ENCODE data around the gene TBX3.

Gene TBX3

DNA sequence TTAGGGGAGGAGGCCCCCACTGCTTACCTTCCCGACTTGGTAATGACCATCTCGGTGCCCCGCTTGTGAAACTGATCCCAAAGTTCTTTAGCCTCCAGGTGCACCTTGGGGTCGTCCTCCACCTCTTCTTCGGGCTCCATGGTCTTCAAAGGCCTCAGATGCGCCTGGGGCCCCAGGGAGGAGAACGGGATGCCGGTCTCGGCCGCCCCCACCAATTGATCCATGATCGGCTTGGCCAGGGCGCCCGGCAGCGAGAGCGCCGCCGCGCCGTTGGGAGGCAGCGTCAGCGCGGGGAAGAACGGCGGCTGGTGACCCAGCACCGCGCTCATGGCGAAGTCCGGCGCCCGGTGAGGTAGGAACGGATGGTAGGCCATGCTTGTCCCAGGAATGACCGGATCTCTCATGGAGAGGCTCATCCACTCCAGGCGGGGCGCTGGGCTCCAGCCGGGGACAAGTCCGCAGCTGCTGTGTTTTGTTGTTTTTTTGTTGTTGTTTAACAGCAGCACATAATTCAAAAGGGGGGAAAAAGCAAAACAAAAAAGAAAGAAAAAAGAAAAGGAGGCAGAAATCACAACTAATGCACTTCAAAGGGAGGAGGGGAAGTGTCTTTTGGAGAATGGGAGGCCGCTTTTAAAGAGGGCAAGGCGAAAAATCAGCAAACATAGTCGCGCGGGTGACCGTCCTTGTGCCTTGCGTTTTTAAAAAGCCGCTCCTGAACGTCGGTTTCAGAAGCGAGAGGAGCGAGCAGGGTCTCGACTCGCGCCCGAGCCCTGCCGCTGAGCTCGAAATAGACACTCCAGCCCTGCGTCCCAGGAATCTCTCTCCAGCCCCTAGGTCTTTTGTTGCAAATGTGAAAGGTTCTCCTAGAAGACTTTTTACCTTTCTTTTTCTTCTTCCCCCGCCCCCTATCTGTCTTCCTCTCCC is 928 bp downstream of the TBX3 start:
- DNase-seq (ENCODE audit: low spot score) = no peak

DNA sequence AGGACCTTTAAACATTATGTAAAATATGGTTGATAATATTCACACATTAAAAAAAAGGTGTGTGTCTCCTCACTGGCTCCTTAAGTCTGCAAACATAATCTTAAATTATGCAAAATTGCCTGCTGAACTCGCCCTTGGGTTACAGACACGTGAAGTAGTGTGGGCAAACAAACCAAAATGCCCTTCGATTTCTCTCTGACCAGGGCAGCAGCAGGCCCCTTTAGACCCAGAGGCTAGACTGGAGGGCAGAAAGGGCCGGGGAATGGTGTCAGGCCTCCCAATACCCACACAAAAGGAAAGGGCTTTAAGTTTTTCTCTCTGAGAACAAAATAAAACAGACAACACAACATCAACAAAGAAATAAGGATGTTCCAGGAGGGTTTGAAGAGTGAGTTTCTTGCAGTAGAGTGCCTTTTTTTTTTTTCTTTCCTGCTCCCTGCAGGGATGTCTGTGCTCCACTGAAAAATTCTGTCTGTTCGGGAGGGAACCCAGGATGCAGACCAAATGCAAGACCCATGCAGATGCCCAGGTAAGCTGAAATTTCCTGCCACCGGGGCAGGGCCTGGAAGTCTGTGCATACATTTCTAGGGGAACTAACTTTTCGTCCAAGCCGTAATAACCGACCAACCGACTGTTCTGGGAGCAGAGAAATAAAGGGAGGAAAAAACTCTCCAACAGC is 1.7 kb downstream of the TBX3 start:
- no peak for DNase-seq (ENCODE audit: low spot score)

DNA sequence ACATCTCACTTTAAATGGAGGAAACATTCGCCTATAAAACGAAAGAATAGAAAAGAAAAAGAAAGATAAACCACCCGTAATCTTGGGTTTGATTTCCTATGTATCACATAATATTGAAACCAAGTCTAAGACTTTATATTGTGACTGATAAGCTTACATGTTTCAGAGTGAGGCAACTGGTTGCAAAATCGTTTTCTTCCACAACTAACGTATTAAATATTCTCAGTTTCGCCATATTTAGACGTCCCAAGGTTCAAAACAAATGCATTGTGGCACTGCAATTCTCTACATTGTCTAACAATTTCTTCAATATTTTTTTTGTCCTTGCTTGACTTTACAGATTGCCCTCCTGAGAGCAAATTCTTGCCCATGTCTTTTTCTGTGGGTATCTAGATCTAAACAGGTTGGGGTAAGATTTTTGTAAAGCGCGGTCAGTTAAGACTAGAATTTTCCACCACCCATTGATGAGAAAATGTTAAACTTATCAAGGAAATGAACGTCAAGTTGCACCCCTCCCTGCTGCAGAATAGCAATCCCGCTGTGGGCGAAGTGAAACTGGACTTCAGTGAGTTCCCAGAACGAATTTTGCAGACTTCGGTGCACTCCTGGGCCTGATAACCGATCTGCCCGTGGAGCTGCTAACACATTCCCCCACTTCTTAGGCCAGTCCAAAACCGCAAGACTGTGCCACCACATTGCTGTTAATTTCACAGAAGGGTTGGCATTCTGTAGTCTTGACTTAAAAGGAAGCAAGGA is 2.7 kb downstream of the TBX3 start:
- DNase-seq (ENCODE audit: low spot score) = no peak

DNA sequence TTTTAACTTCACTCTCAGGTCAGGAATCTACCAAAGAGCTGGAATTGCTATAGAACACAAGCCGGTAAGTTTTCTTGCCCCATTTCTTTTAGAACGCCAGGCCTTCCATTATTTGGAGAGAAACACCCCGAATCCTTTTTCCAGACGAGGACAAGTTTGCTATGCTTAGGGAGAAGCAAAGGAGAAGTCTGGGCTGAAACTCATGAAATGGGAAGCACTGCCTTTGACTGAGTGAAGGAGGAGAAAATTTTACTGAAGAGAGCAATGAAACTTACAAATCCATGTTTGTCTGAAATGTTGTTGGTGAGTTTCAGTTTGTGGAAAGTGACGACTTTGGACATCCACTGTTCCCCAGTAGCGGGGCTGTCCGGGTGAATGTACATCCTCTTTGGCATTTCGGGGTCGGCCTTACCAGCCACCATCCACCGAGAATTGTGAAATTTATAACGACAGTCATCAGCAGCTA is 3.3 kb downstream of the TBX3 start:
- no peak for DNase-seq (ENCODE audit: low spot score)

- DNase-seq (ENCODE audit: low spot score) = no peak
Observed at GRCh38 chr12:114679942-114680341, 4.0 kb downstream of the TBX3 start.

DNA sequence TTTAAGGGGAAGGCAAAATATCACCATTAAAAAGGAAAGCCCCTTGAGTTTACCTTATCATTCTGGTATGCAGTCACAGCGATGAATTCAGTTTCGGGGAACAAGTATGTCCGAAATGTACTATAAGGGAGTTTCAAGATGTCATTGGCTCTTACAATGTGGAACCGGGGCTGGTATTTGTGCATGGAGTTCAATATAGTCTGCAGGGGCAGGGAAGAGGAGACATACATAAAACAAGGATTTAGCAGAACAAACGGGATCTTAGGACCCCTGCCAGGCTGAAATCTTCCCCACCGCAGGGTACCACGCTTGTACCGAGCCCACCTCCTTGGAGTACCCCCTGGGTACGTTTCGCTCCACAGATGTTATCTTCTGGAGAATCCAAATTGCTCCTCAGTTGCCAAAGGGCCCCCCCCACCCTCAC is 4.5 kb downstream of the TBX3 start:
- DNase-seq (ENCODE audit: low spot score) = no peak

DNA sequence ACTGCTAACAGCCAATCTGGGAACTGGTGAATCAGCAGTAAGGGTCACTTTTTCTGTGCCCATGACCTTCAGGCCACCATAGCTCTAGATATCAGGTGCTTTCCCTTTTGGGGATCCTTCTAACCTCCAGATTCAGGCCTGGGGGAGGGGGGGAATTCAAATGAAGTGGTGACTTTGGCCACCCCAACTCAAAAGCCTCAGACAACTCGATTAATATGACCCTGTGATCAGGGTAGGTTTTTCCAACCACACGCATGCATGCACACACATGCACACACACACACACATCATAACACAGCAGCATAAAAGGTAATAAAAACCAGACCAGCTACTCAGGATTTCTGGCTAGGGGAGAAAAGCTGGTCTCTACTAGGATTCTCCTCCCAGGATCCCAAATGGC is 5.3 kb downstream of the TBX3 start:
- no peak for DNase-seq (ENCODE audit: low spot score)

- no peak for DNase-seq (ENCODE audit: low spot score)
Observed at GRCh38 chr12:114678028-114678427, 5.9 kb downstream of the TBX3 start.

DNA sequence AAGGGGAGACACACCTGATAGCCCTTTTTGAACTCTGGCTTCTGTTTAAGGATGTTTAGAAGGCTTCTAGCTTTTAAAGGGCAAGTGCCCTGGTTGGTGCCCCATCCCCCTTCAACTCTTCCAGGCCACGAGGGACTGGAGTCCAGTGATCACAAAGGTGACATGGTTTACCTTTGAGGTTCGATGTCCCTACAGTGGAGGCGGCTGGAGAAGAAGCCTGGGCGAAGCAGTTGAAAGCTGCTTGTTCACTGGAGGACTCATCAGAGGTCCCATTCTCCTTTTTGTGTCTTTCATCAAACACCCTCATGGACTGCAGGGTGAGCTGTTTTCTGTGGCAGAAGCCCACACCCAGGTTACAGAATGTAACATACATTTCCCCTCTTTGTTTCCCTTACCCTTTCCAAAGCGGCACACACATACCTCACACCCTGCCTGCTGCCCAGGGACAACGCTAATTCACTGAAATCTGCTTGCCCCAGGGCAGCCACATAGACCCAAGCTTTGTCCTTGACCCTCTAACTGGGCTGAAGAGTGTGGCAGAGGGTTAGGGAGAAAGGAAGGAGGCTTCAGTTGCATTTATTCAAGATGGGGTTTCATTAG is 7.7 kb downstream of the TBX3 start:
- DNase-seq (ENCODE audit: low spot score) = no peak

DNA sequence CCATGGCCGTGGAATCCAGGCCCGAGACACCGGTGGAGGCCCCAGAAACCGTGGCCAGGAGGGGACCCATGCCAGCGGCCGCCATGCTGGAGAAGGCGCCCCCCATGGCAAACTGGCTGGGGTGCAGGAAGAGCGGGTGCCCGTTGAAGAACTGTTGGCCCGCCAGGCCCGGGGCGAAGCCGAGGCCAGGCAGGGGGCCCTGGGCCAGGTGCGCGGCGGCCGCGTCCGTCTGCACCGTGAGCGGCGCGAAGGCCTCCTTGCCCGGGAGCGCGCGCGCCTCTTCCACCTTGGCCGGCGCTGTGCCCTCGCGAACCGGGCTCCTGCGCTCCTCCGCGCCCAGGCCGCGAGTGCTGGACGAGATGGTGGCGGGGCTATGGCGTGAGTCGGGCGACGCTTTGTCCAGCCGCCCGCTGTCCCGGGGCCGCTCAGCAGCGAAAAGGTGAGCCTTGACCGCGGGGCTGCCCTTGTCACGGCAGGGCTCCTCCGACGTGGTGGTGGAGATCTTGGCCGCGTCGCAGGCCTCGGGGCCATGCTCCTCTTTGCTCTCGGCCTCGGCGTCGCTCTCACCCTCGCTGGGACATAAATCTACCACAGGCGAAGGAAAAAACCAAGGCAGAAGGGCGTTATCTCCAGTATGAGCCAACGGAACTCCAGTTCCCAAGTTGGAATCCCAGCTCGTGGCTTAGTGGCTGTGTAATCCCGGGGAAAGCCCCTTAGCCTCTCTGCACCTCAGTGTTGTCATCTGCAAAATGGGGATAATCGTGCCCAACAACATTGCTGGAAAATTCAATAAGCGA is 9.5 kb downstream of the TBX3 start:
- DNase-seq (ENCODE audit: low spot score) = no peak

DNA sequence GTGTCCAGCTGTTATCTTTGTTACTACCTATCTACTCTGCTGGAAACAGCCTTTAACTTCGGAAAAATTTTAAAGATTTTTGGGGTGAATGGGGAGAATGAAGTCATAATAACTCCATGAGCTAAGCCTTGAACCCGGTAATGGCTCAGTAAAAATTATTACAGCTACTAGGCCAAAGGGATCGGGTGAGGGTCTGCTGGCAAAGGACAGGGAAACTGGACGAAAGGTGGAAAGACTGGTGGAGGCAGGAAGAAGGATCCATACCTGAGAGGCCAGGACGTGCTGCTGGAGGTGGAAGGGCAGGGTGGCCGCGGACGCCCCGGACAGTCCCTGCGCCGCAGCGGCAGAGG is 10.1 kb downstream of the TBX3 start:
- DNase-seq (ENCODE audit: low spot score) = no peak

DNA sequence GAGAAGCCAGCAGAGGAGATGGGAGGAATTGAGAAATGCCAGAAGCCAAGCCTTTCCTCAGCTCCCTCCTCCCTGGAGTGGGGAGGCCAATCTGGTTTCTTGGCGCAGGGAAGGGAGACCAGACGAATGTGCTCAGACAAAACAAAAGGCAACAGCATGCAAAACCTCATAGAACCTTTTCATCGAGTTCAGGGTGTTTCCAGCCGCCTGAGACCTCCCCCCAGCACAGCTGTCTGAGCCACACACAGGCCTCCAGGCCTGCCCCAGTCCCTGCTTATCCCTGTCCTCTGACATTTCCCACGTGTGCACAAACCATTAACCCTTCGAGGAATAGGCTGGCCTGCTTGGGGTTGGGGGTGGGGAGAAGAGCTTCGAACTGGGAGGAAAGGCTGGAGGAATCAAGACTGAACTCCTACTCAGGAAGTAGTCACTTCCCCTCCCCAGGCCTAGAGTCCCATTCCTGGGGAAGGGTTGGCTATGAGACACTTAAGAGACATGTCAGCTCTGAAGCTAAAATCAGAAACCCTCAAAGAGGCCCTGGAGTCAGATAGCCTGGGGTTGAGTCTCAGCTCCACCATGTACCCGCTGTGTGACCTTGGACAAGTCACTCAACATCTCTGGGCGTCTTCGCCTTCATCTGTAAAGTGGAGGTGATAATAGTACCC is 10.7 kb downstream of the TBX3 start:
- no peak for DNase-seq (ENCODE audit: low spot score)

DNA sequence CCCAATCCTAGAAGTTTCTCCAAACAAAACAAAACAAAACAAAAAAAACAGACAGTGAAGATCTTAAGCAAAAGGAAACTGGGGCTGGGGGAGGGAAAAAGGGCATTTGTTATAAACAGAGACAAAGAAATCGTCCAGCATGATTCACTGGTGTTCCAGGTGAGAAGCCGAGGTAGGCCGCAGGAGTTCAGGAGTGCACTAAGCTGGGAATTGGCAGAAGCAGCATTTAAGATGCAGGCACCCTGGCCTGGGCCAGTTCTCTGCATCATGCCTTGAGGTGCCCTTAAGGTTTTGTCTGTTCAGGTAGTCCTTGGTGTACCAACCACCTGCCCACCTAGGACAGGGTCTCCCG is 11.2 kb downstream of the TBX3 start:
- DNase-seq (ENCODE audit: low spot score) = no peak

DNA sequence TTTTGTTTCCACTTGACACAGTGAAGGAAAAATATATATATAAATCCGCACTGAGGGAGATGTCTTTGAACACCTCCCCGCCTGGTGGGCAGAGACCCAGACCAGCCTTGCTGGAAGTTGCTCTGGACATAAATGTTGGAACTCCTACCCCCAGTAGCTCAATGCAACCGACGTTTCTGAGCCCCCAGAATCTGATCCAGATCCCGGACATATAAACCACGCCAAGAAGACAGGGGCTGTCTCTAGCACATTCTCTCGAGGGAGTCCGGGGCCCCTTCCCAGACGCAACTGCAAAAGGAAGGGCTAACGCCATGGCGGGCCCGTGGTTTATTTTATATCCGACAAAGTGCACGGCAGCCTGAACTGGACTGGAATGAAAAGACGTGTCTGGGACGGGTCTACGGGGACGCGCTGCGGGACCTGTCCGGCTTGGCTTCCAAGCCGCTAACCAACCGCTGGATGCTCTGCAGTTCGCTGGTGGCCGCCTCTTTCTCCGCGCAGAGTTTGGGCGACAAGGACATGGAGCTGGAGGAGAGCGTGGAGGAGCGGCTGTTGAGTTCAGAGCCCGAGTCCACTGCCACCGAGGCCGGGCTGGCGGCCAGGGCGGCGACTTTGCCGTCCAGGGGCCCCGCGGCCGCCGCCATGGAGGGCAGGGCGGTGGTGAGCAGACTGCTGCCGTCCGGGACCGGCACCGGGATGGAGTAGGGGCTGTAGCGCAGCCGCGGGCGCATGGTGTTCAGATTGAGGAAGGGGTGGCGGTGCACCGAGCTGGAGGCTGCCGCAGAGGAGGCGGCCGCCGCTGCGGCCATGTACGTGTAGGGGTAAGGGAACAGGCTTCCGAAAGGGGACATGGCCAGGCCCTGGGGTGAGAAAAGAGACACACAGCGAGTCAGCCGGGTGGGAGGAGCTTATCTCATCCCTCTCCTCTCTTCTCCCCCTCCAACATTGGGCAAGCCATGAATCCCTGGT is 12.2 kb downstream of the TBX3 start:
- DNase-seq (ENCODE audit: low spot score) = no peak

DNA sequence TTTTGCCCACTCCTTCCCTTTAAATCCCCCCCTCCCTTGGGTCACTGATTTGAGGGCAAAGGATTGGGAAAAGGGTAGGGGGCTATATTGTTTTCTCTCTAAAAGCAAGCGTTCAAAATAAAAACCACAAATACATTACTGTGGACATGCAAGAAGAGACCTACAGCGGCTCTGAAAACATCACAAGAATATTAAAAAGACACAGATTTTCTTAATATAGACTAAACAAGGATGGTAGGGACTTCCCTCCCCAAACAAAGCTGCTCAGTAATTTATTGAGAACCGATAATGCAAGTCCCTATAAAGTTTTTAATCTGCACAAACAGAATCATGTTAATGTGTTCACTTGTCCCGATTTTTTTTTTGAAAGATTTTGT is 12.9 kb downstream of the TBX3 start:
- no peak for DNase-seq (ENCODE audit: low spot score)

- DNase-seq (ENCODE audit: low spot score) = no peak
Observed at GRCh38 chr12:114670291-114670980, 13.5 kb downstream of the TBX3 start.

DNA sequence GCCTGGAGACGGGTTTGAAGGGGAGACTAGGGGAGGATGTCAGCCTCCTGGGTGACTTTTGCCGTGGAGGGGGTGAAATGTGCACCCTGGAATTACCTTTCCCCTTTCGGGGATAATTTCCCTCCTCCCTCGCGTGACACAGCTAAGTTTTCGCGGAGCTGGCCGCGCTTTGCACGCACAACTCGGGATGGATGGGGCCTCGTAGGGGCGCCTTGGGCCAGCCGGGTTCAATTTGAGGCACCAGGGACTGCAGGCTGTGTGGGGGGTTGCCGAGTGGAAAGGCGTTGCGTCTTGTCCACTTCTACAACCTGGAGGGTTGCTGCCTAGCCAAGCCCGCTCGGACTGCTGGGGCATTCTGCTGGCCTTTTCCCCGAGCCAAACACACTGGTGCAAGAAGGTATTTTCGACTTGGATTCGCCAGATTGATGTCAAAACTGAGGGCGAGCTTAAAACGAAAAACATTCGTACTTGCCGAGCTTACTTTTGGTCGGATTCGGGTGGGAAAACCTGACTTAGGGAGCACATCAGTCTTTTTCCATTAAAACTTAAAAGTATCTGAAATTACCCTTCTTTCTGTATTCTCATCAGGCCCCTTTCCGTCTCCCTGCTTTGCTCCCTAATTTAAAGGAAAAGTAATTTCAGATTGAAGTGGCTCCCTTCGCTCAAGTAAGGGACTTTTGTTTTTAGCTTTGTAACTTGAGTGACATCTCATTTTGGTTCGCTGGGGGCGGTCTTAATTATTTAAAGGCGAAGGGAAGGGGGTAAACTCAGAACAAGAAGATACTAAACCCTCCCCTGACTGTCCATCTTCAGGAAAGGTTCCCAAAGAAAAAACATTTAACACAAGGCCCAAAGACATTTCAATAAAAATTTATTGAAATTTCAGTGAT is 14.3 kb downstream of the TBX3 start:
- DNase-seq (ENCODE audit: low spot score) = no peak

GRCh38 chr12:114668886-114669288 is 15.1 kb downstream of the TBX3 start:
- no peak for DNase-seq (ENCODE audit: low spot score)

Data from globus pallidus (tissue), 1 donor.